Measurements from ENCODE around the gene WDR75. TPM values are rescaled to one million over a fixed set of nuclear protein-coding genes. Genes with fewer than 3 reads are reported as not detected.
A peak's percentile ranks its signal among the peaks of the same experiment; 100 is the strongest.
"Not testable (repeated sequence)": the region's sequence is repeated elsewhere in the genome, so short reads cannot be mapped to it uniquely, and the experiment has no call there.

The WDR75 gene
- total RNA-seq, 1 experiment from 2014 or later: 288 TPM

GRCh38 chr2:189425676-189426075 is 15.6 kb upstream of the WDR75 start:
- H3K27ac ChIP-seq: no peak overlapping the region
- peaks cover 8% of the 10 kb centered on the region for H3K4me1 ChIP-seq
- no peak overlapping the region for H3K4me3 ChIP-seq
- no peaks in the 10 kb centered on the region for H3K36me3 ChIP-seq
- H3K9me3 ChIP-seq (replicated peaks): no peaks in the 10 kb centered on the region
- no peak for DNase-seq
- H3K27me3 ChIP-seq: no peaks in the 10 kb centered on the region

- no peaks in the 10 kb centered on the region for H3K36me3 ChIP-seq
- peaks cover 1% of the 10 kb centered on the region; the same call in 1 of the 2 replicates for H3K4me1 ChIP-seq
- H3K4me3 ChIP-seq: no peak overlapping the region
- no peak for DNase-seq
- peaks cover 4% of the 10 kb centered on the region; the same call in 1 of the 2 replicates for H3K9me3 ChIP-seq (replicated peaks)
- no peaks in the 10 kb centered on the region for H3K27me3 ChIP-seq
- no peak overlapping the region for H3K27ac ChIP-seq
These were observed 14.4 kb upstream of the WDR75 start for GRCh38 chr2:189426886-189427285.

- Histone ChIP-seq H3K4me3 (no peak overlapping the region), H3K27me3 (no peaks in the 10 kb centered on the region), H3K4me1 (no peaks in the 10 kb centered on the region), H3K27ac (no peak overlapping the region), H3K9me3 (replicated peaks) (peaks cover 10% of the 10 kb centered on the region; the same call in 1 of the 2 replicates), H3K36me3 (no peaks in the 10 kb centered on the region)
- no peak for DNase-seq
These were observed 13.4 kb upstream of the WDR75 start for GRCh38 chr2:189427872-189428271.

- DNase-seq: not testable (repeated sequence)
These were observed 10.8 kb upstream of the WDR75 start for GRCh38 chr2:189430448-189430847.

GRCh38 chr2:189435803-189436202 is 5.5 kb upstream of the WDR75 start:
- not testable (repeated sequence) for H3K27ac ChIP-seq, DNase-seq, H3K4me3 ChIP-seq, H3K36me3 ChIP-seq, H3K27me3 ChIP-seq, H3K4me1 ChIP-seq
- peaks cover 23% of the 10 kb centered on the region for H3K9me3 ChIP-seq (replicated peaks)

More at GRCh38 chr2:189430448-189430847, 10.8 kb upstream of the WDR75 start:
- peaks cover 18% of the 10 kb centered on the region; the same call in 1 of the 2 replicates for H3K9me3 ChIP-seq (replicated peaks)
- not testable (repeated sequence) for H3K4me1 ChIP-seq, H3K27me3 ChIP-seq, H3K27ac ChIP-seq, H3K4me3 ChIP-seq, H3K36me3 ChIP-seq

GRCh38 chr2:189437926-189438325 is 3.3 kb upstream of the WDR75 start:
- Histone ChIP-seq H3K4me1 (peaks cover 8% of the 10 kb centered on the region), H3K27me3 (no peaks in the 10 kb centered on the region), H3K36me3 (peaks cover 3% of the 10 kb centered on the region; the same call in 1 of the 2 replicates), H3K4me3 (no peak overlapping the region), H3K9me3 (replicated peaks) (peaks cover 12% of the 10 kb centered on the region), H3K27ac (no peak overlapping the region)
- no peak for DNase-seq

- DNase-seq: peak in 1 of 2 experiments; percentile 42
- no peak overlapping the region for H3K27ac ChIP-seq
- H3K4me1 ChIP-seq: peaks cover 8% of the 10 kb centered on the region
- peaks cover 12% of the 10 kb centered on the region for H3K9me3 ChIP-seq (replicated peaks)
- peaks cover 12% of the 10 kb centered on the region for H3K36me3 ChIP-seq
- no peak overlapping the region for H3K4me3 ChIP-seq
- H3K27me3 ChIP-seq: no peaks in the 10 kb centered on the region
These were observed 1.9 kb upstream of the WDR75 start for GRCh38 chr2:189439342-189439741.

- H3K4me3 ChIP-seq: peak overlapping the region; percentile 77
- H3K27ac ChIP-seq: peak overlapping the region; percentile 60
- peaks cover 4% of the 10 kb centered on the region for H3K9me3 ChIP-seq (replicated peaks)
- peaks cover 8% of the 10 kb centered on the region for H3K4me1 ChIP-seq
- no peak for DNase-seq
- H3K36me3 ChIP-seq: peaks cover 25% of the 10 kb centered on the region
- H3K27me3 ChIP-seq: no peaks in the 10 kb centered on the region
These were observed 679 bp upstream of the WDR75 start for GRCh38 chr2:189440644-189440946.

- H3K27ac ChIP-seq: peak overlapping the region; percentile 60
- H3K27me3 ChIP-seq: no peaks in the 10 kb centered on the region
- peaks cover 8% of the 10 kb centered on the region for H3K4me1 ChIP-seq
- DNase-seq: no peak
- H3K36me3 ChIP-seq: peaks cover 36% of the 10 kb centered on the region
- H3K9me3 ChIP-seq (replicated peaks): no peaks in the 10 kb centered on the region
- H3K4me3 ChIP-seq: peak overlapping the region; percentile 77
These were observed 418 bp downstream of the WDR75 start for GRCh38 chr2:189441709-189442074.

GRCh38 chr2:189442468-189442867 is 1.2 kb downstream of the WDR75 start:
- peaks cover 8% of the 10 kb centered on the region for H3K4me1 ChIP-seq
- H3K27ac ChIP-seq: no peak overlapping the region
- no peaks in the 10 kb centered on the region for H3K9me3 ChIP-seq (replicated peaks)
- peak overlapping the region; percentile 77 for H3K4me3 ChIP-seq
- peaks cover 44% of the 10 kb centered on the region for H3K36me3 ChIP-seq
- no peaks in the 10 kb centered on the region for H3K27me3 ChIP-seq
- DNase-seq: no peak

- peaks cover 8% of the 10 kb centered on the region for H3K4me1 ChIP-seq
- no peaks in the 10 kb centered on the region for H3K9me3 ChIP-seq (replicated peaks)
- no peak overlapping the region for H3K4me3 ChIP-seq
- no peaks in the 10 kb centered on the region for H3K27me3 ChIP-seq
- no peak overlapping the region for H3K27ac ChIP-seq
- peaks cover 62% of the 10 kb centered on the region for H3K36me3 ChIP-seq
- no peak for DNase-seq
These were observed 3.0 kb downstream of the WDR75 start for GRCh38 chr2:189444322-189444721.

GRCh38 chr2:189446780-189447179 is 5.5 kb downstream of the WDR75 start:
- no peak overlapping the region for H3K4me3 ChIP-seq
- no peaks in the 10 kb centered on the region; the same call in 1 of the 2 replicates for H3K4me1 ChIP-seq
- H3K36me3 ChIP-seq: peaks cover 87% of the 10 kb centered on the region
- DNase-seq: no peak
- H3K9me3 ChIP-seq (replicated peaks): no peaks in the 10 kb centered on the region
- no peaks in the 10 kb centered on the region for H3K27me3 ChIP-seq
- no peak overlapping the region for H3K27ac ChIP-seq

GRCh38 chr2:189454009-189454408 is 12.7 kb downstream of the WDR75 start:
- Histone ChIP-seq H3K27ac (no peak overlapping the region), H3K4me3 (no peak overlapping the region), H3K4me1 (no peaks in the 10 kb centered on the region), H3K9me3 (replicated peaks) (no peaks in the 10 kb centered on the region), H3K27me3 (no peaks in the 10 kb centered on the region), H3K36me3 (peaks cover 97% of the 10 kb centered on the region)
- no peak for DNase-seq

GRCh38 chr2:189465076-189465475 is 23.8 kb downstream of the WDR75 start:
- Histone ChIP-seq H3K36me3 (peaks cover 98% of the 10 kb centered on the region), H3K27me3 (no peaks in the 10 kb centered on the region), H3K4me3 (no peak overlapping the region), H3K27ac (no peak overlapping the region), H3K9me3 (replicated peaks) (no peaks in the 10 kb centered on the region), H3K4me1 (no peaks in the 10 kb centered on the region)
- no peak for DNase-seq

GRCh38 chr2:189465478-189465877 is 24.2 kb downstream of the WDR75 start:
- H3K27ac ChIP-seq: no peak overlapping the region
- DNase-seq: no peak
- no peaks in the 10 kb centered on the region for H3K27me3 ChIP-seq
- peaks cover 100% of the 10 kb centered on the region for H3K36me3 ChIP-seq
- H3K9me3 ChIP-seq (replicated peaks): no peaks in the 10 kb centered on the region
- H3K4me3 ChIP-seq: no peak overlapping the region
- no peaks in the 10 kb centered on the region for H3K4me1 ChIP-seq

- peaks cover 100% of the 10 kb centered on the region for H3K36me3 ChIP-seq
- no peak overlapping the region for H3K27ac ChIP-seq
- no peaks in the 10 kb centered on the region for H3K9me3 ChIP-seq (replicated peaks)
- H3K4me3 ChIP-seq: no peak overlapping the region
- no peak for DNase-seq
- no peaks in the 10 kb centered on the region for H3K27me3 ChIP-seq
- no peaks in the 10 kb centered on the region for H3K4me1 ChIP-seq
These were observed 24.8 kb downstream of the WDR75 start for GRCh38 chr2:189466046-189466445.

Data from SJCRH30 (cell line).